ENCODE results near the gene TSHZ1. TPM values are rescaled to one million over a fixed set of nuclear protein-coding genes. Genes with fewer than 3 reads are reported as not detected.

Gene TSHZ1
- total RNA-seq, 2 donors from 2014 or later: 13.9 to 17.4 TPM

GRCh38 chr18:75334869-75335268 lies 124.3 kb downstream of the TSHZ1 start:
- Histone ChIP-seq H3K4me3 (no peak overlapping the region), H3K4me1 (ENCODE audit: control insufficient read depth in 1 of 2, low read depth in 2 of 2) (no peaks in the 10 kb centered on the region), H3K27me3 (replicated peaks; ENCODE audit: insufficient read depth) (no peaks in the 10 kb centered on the region), H3K36me3 (no peaks in the 10 kb centered on the region), H3K27ac (no peak overlapping the region), H3K9me3 (no peaks in the 10 kb centered on the region)
- TF ChIP-seq CTCF (IDR thresholded peaks at IDR 0.05): no peak
- ATAC-seq (ENCODE audit: insufficient number of reproducible peaks, low FRiP score, low read depth): no peak
- no peak for DNase-seq (ENCODE audit: low spot score)

- no peak overlapping the region for H3K27ac ChIP-seq
- H3K27me3 ChIP-seq (replicated peaks; ENCODE audit: insufficient read depth): no peaks in the 10 kb centered on the region
- H3K36me3 ChIP-seq: no peaks in the 10 kb centered on the region
- H3K4me1 ChIP-seq (ENCODE audit: control insufficient read depth in 1 of 2, low read depth in 2 of 2): no peaks in the 10 kb centered on the region
- no peak for ATAC-seq (ENCODE audit: insufficient number of reproducible peaks, low FRiP score, low read depth)
- no peak overlapping the region for H3K4me3 ChIP-seq
- DNase-seq (ENCODE audit: low spot score): no peak
- H3K9me3 ChIP-seq: no peaks in the 10 kb centered on the region
- no peak for TF ChIP-seq CTCF (IDR thresholded peaks at IDR 0.05)
These were observed 124.9 kb downstream of the TSHZ1 start for GRCh38 chr18:75335511-75335910.

- Histone ChIP-seq H3K27me3 (replicated peaks; ENCODE audit: insufficient read depth) (no peaks in the 10 kb centered on the region), H3K27ac (no peak overlapping the region), H3K36me3 (no peaks in the 10 kb centered on the region), H3K9me3 (no peaks in the 10 kb centered on the region), H3K4me3 (no peak overlapping the region), H3K4me1 (ENCODE audit: control insufficient read depth in 1 of 2, low read depth in 2 of 2) (no peaks in the 10 kb centered on the region)
- no peak for ATAC-seq (ENCODE audit: insufficient number of reproducible peaks, low FRiP score, low read depth)
- no peak for TF ChIP-seq CTCF (IDR thresholded peaks at IDR 0.05)
- DNase-seq (ENCODE audit: low spot score): no peak
These were observed 126.2 kb downstream of the TSHZ1 start for GRCh38 chr18:75336767-75337166.

- ATAC-seq (ENCODE audit: insufficient number of reproducible peaks, low FRiP score, low read depth): no peak
- H3K27me3 ChIP-seq (replicated peaks; ENCODE audit: insufficient read depth): no peaks in the 10 kb centered on the region
- no peak for TF ChIP-seq CTCF (IDR thresholded peaks at IDR 0.05)
- no peak overlapping the region for H3K4me3 ChIP-seq
- no peak for DNase-seq (ENCODE audit: low spot score)
- no peaks in the 10 kb centered on the region for H3K9me3 ChIP-seq
- no peak overlapping the region for H3K27ac ChIP-seq
- H3K4me1 ChIP-seq (ENCODE audit: control insufficient read depth in 1 of 2, low read depth in 2 of 2): no peaks in the 10 kb centered on the region
- no peaks in the 10 kb centered on the region for H3K36me3 ChIP-seq
These were observed 126.8 kb downstream of the TSHZ1 start for GRCh38 chr18:75337348-75337747.

GRCh38 chr18:75338631-75339030 lies 128.0 kb downstream of the TSHZ1 start:
- Histone ChIP-seq H3K36me3 (no peaks in the 10 kb centered on the region), H3K4me1 (ENCODE audit: control insufficient read depth in 1 of 2, low read depth in 2 of 2) (no peaks in the 10 kb centered on the region), H3K9me3 (no peaks in the 10 kb centered on the region), H3K4me3 (no peak overlapping the region), H3K27ac (no peak overlapping the region), H3K27me3 (replicated peaks; ENCODE audit: insufficient read depth) (no peaks in the 10 kb centered on the region)
- ATAC-seq (ENCODE audit: insufficient number of reproducible peaks, low FRiP score, low read depth) (no peak), DNase-seq (ENCODE audit: low spot score) (no peak)
- TF ChIP-seq CTCF (IDR thresholded peaks at IDR 0.05): no peak

Other genes starting within 250 kb of the TSHZ1 start
- 10 to 100 TPM; 11.2 to 21.7 TPM for gene PTGR3, start 1.7 kb upstream of the TSHZ1 start, total RNA-seq
- gene SMIM21, start 216.9 kb downstream of the TSHZ1 start, total RNA-seq: not detected